ENCODE results near the gene CORO2B.

DNA sequence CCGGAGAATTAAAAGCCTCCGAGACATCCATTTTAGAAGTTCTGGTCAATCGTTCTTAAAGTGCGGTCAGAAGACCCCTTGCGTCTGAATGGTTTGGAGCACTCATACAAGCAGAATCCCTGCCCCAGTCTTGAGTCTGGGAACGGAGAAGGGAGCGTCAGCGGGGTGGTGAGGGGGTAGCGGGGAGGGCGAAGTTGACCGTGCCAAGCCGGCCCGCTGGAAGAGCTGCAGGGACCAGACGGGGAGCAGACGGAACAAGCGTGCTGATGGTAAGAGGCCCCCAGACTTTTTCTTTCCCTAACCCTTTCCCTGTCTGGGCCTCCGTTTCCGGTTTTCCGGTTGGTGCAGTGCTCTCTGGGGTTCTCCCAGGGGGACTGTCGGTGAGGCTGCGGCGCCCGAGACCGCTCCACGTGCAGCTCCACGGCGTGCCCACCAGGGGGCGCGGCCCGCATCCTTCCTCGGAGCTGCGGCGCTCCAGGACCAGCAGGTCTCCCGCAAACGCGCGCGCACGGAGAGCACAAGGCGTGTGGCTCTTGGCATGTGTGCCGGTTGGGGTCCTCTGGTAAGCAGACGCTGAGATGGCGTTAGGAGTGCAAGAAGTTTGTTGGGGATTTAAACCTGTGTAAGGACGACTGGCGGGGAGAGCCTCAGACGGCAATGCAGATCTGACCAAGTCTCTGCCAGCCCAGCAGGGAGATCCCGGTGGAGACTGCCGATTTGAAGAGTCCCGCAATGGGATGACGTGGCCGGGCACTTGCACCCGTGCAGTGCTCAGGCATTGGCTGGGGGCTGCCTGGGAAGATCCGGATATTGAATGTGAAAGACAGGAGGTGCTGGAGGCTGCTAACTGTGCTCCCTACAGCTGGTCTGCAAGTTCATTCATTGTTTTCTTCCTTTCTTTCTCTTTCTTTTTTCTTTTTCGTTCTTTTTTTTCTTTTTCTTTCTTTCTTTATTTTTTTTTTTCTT, 19.2 kb upstream of the CORO2B start:
- TF ChIP-seq EP300 (IDR thresholded peaks at IDR 0.05; ENCODE audit: borderline replicate concordance in 1 of 2, low read depth in 1 of 2, low read length in 1 of 2) = no peak
- TF ChIP-seq, protein P1, sequence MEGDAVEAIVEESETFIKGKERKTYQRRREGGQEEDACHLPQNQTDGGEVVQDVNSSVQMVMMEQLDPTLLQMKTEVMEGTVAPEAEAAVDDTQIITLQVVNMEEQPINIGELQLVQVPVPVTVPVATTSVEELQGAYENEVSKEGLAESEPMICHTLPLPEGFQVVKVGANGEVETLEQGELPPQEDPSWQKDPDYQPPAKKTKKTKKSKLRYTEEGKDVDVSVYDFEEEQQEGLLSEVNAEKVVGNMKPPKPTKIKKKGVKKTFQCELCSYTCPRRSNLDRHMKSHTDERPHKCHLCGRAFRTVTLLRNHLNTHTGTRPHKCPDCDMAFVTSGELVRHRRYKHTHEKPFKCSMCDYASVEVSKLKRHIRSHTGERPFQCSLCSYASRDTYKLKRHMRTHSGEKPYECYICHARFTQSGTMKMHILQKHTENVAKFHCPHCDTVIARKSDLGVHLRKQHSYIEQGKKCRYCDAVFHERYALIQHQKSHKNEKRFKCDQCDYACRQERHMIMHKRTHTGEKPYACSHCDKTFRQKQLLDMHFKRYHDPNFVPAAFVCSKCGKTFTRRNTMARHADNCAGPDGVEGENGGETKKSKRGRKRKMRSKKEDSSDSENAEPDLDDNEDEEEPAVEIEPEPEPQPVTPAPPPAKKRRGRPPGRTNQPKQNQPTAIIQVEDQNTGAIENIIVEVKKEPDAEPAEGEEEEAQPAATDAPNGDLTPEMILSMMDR (IDR thresholded peaks at IDR 0.05) = peak; percentile 91
- peak; percentile 77 for TF ChIP-seq MXI1 (IDR thresholded peaks at IDR 0.05; ENCODE audit: low read depth, low read length)
- TF ChIP-seq, protein P2, sequence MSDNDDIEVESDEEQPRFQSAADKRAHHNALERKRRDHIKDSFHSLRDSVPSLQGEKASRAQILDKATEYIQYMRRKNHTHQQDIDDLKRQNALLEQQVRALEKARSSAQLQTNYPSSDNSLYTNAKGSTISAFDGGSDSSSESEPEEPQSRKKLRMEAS (IDR thresholded peaks at IDR 0.05; ENCODE audit: low read depth) = peak; percentile 90
- TF ChIP-seq, protein P3, sequence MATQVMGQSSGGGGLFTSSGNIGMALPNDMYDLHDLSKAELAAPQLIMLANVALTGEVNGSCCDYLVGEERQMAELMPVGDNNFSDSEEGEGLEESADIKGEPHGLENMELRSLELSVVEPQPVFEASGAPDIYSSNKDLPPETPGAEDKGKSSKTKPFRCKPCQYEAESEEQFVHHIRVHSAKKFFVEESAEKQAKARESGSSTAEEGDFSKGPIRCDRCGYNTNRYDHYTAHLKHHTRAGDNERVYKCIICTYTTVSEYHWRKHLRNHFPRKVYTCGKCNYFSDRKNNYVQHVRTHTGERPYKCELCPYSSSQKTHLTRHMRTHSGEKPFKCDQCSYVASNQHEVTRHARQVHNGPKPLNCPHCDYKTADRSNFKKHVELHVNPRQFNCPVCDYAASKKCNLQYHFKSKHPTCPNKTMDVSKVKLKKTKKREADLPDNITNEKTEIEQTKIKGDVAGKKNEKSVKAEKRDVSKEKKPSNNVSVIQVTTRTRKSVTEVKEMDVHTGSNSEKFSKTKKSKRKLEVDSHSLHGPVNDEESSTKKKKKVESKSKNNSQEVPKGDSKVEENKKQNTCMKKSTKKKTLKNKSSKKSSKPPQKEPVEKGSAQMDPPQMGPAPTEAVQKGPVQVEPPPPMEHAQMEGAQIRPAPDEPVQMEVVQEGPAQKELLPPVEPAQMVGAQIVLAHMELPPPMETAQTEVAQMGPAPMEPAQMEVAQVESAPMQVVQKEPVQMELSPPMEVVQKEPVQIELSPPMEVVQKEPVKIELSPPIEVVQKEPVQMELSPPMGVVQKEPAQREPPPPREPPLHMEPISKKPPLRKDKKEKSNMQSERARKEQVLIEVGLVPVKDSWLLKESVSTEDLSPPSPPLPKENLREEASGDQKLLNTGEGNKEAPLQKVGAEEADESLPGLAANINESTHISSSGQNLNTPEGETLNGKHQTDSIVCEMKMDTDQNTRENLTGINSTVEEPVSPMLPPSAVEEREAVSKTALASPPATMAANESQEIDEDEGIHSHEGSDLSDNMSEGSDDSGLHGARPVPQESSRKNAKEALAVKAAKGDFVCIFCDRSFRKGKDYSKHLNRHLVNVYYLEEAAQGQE (IDR thresholded peaks at IDR 0.05; ENCODE audit: low read depth, low read length) = no peak
- TF ChIP-seq TCF12 (IDR thresholded peaks at IDR 0.05) = no peak
- no peak for TF ChIP-seq RCOR1 (IDR thresholded peaks at IDR 0.05; ENCODE audit: low read length)
